Activated CD8-positive, alpha-beta memory T cell treated with anti-CD3 and anti-CD28 coated beads, Interleukin-2, amount 50 U/mL, for 48 hours (primary cell): Measurements from ENCODE around the gene VPS26C.

Source experiments
- DNase-seq: peaks from one replicate; pipeline ENCODE4 v3.0.0-alpha.2; 2020

The VPS26C gene

DNA sequence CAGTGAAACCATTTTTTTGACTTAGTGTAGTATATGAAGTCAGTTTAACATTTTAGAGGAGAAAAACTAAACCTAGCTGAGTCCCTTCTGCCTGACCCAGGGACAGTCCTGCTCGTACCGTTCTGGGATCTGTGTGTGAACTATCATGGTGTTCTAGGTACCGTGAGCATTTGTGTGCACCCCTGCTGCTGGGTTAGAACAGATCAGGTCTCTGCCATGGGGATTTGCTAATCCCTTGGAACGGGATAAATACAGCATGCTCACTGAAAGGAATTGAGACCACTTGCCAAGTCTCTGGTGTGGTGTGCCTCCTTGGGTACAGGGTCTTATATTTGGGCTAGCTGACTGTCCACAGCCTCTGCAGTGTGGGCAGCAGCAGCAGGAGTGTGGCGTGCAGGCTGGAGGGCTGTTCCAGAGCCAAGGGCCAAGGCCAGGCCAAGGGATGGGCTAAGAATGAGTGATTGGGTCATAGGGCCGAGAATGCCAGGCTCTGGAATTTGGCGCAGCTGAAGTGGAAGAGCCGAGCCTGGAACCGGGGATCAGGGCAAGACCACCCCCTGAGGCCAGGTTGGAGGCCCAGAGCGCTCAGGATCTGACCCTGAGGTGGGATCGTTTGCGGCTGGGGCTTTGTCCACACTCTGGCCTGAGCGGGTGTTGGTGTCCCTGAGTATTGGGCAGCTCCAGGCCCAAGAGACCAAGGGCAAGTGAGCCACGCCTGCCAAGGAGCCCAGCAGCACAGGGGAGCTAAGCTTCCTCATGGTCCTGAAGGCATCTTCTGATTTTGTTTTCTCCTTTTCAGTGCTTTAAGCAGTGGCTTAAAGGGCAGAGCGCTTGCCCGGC is 66.3 kb downstream of the VPS26C start:
- no peak for DNase-seq

DNA sequence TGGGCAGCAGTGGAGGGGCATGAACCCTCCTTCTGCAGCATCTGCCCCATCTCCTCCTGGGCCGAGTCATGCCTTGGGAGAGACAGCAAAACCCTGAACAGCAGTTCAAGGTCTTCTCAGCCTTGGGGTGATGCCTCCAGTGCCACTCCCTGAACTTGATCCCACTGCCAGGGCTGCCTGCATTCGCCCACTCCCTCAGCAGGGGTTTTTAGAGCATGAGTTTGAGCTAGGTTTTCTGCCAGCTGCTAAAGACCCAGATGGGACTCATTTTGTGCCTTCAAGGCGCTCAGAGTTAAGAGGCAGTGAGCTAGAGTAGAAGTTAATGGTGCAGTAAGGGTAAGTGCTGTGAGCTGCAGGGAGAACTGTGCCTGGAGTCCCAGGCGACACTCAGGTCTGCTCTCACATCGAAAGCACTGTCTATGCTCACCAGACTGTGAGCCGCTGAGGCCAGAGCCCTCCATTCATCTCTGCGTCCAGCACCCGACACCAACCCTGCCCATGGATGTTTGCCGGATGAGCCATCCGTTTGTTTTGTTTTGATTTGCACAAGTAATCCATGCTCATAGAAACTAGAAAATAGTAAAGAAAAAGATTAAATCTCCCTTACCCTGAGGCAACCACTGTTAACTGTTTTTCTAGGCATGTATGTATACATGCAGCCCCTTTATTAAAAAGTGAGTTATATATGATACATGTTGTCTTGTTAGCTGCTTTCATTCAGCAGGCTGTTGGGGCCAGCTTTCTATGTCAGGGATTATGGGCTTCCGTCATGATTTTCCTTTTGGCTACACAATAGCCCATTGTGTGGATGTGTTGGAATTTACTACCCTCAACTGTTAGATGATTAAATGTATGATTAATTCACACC is 67.8 kb downstream of the VPS26C start:
- no peak for DNase-seq

DNA sequence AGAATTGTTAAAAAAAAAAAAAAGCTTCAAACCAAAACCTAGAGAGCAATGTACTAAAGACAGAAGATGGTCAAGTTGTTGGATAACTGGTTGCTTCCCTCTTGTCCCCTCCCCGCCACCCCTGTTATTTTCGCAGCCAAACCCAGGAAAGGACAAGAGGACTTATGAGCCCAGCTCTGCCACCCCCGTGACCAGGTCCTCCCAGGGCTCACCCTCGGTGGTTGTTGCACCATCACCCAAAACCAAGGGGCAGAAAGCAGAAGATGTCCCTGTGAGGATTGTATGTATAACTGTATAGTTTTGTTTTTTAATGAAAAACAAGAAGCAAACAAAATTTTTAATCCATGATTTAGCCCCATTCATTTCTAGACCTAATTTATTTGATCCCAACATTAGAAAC is 69.4 kb downstream of the VPS26C start:
- DNase-seq: no peak

DNA sequence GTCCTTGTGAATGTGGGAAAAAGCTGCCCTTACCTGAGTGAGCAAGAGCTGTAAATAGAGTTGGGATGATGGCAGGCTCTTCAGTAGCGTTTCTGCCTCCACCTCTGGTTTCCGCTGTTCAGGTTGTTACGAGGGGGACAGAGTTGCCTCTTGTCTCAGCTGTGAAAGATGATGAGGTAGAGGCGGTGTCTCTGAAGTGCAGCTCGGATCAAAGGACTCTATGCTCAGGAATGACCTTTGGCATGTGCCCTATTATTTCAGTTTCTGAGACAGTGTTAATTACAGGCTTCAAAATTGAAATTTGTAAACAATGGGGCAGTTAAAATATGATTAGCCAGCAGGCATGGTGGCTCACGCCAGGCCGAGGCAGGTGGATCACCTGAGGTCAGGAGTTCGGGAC is 70.3 kb downstream of the VPS26C start:
- DNase-seq: no peak

DNA sequence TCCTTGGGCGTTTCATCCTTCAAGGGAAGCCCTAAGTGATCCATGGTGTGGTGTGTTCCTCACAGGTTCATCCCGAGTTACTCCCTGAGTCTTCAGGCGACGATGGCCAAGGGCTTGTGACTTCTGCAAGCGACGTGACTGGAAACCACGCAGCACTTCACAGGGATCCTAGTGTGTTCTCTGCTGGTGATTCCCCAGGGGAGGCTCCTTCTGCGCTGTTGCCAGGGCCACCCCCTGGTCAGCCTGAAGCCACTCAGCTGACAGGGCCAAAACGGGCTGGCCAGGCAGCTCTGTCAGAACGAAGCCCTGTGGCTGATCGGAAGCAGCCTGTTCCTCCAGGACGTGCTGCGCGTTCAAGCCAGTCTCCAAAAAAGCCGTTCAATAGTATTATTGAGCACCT is 71.5 kb downstream of the VPS26C start:
- DNase-seq: no peak

DNA sequence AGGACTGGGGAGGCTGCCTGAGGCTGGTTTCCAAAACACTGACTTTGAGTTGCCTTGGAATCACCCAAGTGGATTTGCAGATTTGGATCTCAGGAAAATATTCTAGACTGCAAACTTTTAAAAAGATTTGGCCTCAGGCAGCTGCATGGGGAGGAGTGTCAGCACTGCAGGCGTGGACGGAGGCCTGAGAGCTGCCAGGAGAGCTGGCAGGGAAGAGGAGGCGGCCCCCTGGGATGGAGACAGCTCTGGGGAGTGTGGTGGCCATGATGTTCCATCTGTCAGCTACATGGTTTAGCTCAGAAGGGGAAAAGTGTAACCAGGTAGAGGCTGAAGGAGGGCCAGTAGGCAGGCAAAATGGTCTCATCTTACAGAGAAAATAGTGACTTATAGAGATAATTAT is 72.1 kb downstream of the VPS26C start:
- no peak for DNase-seq

DNA sequence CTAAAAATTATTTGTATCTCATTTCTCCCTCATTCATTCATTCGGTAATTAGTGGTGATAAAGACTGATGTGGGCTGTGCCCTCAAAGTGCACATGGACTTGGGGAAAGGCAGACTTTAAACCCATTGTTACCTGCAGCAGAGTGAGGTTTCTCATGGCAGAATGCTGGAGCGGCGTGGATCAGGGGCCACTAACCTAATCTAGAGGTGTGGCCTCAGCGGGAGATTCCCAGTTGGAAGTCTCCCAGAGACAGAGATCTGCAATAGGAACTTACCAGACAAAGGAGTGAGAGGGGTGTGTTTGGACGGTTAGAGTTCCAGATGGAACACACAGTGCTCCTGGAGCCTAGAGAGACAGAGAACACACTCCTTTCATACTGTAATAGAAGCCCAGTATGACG is 73.5 kb downstream of the VPS26C start:
- no peak for DNase-seq

DNA sequence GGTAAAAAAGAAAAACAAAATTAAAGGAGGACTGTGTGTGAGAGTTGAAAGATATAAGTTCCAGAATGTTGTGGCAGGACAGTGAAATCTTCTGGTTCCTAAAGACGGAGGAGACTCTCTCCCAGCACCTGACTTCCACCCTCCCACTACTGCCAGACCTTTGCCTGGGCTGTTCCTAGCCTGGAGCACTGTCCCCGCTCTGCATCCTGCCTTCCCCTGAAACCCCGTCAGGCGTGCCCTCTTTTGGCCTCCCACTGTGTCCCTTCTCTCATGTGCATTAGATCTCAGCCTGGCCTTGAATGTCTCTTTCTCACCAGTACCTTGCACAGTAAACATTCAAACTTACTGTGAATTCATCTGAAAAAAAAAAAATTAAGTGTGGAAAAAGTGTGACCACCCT is 74.1 kb downstream of the VPS26C start:
- DNase-seq: no peak

DNA sequence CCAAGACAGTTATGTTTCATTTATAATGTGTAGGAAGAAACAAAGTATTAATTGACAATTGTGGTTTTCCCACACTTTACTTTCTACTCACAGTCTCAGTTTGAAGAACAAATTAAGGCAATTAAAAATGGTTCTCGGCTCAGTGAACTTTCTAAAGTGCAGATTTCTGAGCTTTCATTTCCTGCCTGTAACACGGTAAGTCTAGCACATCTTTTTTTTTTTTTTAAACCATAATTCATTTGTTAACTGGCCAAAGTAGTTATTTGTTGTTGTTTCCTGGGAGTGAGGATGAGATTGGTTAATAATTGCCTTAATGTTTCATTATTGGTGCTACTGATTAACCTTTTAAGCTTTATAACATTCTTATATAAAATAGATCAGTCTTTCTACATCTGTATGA is 75.1 kb downstream of the VPS26C start:
- no peak for DNase-seq

DNA sequence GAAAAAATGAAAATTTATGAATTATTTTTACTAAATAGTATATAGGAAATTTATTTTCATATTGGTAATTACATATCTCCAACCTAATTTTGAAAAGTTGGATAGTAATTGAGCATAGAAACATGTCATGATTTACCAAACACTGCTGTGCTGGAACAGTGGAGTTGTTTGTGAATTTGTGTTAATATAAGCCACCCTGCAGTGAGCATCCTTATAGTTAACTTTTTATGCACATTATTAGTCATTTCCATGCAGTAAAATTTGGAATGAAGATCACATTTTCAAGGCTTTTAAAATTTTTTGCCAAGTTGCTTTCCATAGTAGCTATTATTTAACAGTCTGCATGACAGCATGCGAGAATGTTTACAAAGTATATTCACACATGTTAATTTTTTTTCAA is 78.3 kb downstream of the VPS26C start:
- no peak for DNase-seq

DNA sequence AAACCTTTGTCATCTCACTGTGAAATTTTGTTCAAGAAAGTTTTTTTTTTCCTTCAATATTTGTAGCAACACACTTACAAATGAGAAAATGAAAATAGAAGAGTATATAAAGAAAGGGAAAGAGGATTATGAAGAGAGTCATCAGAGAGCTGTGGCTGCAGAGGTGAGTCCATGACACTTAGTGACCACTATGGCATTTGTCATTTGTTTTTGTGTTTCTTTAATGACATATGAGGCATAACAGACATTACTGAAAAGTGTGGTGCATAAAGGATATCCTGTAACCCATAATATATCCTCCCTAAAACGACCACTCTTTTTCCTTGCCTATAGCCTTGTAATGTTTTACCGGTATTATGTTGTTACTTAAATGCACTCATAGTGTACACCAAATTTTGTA is 80.2 kb downstream of the VPS26C start:
- no peak for DNase-seq

DNA sequence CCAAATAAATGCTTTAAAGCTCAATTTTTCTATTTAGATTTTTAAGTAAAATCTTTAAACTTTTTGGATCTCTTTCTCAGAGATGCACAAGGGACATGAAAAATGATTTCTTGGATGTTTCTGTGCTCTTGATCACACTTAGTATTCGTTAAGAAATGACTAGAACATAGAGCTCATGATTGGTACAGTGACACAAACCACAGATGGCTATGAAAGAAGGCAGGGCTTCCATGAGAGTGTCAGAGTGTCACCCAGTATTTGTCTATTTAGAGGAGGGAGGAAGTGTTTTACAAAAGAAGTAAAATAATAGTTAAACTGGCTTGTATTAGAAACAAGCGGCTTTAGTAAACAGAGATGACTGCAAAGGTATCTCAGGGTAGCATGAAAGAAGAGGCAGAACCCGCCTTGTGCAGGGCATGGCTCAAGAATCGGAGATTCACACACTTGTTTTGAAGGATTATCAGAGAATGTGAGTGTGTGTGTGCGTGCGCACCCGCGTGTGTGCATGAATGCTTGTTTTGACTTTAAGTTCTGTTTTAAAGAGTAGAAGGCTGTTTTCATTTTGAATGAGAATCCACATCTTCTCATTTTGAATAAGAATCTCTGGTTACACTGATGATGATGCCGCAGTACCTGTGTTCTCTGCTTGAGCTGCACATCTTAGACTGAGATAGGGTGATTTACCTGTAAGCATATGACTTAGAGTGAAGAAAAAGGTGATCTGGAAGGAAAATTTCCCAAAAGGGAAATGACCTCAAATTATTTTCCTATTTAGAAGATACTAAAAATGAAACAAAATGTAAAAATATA is 82.1 kb downstream of the VPS26C start:
- DNase-seq: no peak

DNA sequence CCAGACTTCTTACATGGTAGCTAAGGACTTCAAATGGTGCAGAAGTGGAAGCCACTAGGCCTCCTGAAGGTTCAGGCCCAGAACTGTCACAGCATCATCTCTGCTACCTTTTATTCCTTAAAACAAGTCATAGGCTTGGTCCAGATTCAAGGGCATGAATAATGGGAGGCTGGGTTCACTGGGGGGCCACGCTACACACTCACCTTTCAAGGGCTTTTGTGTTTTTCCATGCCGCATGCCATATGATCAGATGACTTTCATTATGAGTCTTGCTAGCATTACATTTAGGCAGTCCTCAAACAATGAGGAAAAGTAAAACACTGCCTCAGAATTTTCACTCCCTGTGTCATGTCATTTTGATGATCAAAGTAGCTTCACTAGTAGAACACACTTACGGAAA is 83.4 kb downstream of the VPS26C start:
- DNase-seq: no peak

DNA sequence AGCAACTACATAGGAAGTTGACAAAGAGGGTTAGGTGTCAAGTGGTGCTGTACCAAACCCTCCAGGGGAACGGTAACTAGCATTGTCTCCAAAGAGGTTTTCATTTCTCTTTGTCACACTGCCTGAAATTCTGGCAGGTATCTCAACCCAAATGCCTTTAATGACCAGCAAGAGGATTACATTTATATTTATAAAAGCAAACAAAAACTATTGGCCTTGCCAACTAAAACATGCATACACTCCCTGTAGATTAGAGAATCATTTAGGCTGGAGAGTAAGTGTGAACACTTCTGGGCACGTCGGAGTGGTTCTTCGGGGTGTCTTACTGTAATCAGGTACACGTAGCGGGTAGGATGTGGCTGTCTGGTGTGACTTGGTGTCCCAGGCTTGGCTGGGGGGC is 84.9 kb downstream of the VPS26C start:
- no peak for DNase-seq

DNA sequence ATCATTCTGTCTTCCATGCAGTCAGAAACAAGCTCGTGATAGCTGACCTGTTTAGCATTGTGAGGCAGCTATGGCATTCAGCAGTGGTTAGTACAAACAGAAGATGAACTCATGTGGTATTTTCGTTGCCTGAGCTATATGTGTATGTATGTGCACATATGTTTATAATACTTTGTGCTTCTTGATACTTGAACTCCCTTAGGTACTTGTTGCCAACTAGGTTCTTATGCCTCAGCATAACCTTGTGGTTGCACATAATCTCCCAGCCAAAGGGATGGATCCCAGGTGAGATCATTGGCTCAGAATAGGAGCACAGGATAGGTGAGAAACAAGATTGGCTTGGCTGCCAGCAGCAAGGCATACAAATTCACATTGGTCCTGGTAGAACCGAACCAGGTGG is 86.1 kb downstream of the VPS26C start:
- DNase-seq: no peak

DNA sequence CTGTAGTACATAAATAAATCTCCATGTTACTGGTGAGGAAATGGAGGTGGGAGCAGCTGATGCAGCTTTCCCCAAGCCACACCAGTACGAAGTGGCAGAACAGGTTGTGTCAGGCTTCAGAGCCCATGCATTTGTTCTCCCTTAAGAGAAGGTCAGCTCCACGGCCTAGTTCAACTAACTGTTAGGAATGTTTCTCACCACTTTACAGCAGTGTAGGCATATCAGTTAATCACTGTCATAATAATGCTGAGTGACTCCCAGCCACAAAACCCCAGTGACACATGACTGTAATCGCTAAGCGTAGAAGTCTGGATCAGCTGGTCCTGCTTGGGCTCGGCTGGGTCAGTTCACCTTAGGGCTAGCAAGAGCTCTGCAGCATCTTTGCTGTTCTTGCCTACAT is 90.4 kb downstream of the VPS26C start:
- DNase-seq: no peak
